ENCODE measurements around the gene ZNF263.
"Not testable (repeated sequence)": the region's sequence is repeated elsewhere in the genome, so short reads cannot be mapped to it uniquely, and the experiment has no call there.

Gene ZNF263

DNA sequence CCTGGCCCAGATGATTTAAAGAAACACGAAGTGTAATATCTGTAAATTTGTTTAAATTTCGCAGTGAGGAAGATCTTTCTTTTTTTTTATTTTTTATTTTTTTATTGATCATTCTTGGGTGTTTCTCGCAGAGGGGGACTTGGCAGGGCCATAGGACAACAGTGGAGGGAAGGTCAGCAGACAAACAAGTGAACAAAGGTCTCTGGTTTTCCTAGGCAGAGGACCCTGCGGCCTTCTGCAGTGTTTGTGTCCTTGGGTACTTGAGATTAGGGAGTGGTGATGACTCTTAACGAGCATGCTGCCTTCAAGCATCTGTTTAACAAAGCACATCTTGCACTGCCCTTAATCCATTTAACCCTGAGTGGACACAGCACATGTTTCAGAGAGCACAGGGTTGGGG, 12.6 kb upstream of the ZNF263 start:
- DNase-seq: not testable (repeated sequence)

- not testable (repeated sequence) for DNase-seq
These were observed 12.0 kb upstream of the ZNF263 start for GRCh38 chr16:3271281-3271680.

DNA sequence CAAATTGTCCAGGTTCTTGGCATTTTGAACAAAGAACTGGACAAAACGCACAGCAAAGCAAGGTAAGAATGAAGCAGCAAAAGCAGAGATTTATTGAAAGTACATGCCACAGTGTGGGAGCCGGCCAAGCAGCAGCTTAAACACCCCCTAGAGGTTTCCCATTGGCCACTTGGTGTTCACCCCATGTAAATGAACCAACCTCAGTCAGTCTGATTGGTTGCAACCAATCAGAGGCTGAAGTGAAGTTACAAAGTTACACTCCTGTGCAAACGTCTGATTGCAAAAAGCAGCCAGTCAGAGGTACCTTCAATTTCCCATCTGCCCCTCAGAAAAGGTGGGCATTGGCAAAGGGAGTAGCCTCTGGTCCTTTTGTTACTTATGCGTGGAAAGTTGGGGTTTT, 8.8 kb upstream of the ZNF263 start:
- DNase-seq: no peak

DNA sequence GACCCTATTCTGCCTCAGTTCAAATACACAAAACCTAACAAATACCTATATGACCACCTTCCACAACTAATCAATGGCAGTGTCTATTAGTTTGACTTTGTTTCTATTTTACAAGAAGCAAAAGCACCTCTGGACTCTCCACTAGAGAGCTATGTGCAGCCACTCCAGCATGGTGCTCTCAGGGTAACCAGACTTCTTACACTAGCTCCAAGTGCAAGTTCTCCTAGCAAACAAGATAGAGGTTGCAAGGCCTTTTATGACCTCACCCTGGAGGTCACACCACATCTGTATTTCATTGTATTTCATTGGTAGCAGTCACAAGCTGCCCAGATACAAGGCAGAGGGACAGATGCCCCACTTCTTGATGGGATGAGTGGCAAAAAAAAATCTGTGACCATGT, 8.3 kb upstream of the ZNF263 start:
- DNase-seq: no peak

- DNase-seq: no peak
These were observed 6.6 kb upstream of the ZNF263 start for GRCh38 chr16:3276679-3277078.

DNA sequence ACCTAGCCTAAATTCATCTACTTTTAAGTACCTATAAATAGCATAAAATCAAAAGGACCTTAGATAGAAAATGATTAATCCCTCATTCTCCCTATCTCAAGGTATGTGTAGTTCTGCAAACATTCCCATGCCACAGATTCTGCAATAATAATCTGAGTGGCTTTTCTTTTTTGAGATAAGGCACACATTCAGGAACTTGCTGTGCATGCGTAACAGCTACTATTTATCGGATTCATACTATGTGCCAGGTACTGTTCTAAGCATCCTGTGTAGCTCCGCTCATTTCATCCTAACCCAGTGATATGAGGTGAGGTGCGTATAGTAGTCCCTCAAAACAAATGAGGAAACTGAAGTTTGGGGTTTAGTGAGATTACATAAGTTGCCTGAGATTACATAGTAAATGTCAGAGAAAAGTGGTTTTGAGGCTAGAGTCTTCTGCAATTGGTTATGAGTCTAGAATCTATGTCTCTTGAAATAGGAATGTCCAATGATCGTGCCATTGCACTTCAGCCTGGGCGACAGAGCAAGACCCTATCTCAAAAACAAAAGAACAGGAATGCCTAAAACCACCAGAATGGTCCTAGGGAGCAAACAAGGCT, 2.0 kb upstream of the ZNF263 start:
- no peak for DNase-seq

- no peak for DNase-seq
These were observed 1.1 kb upstream of the ZNF263 start for GRCh38 chr16:3282103-3282729.

GRCh38 chr16:3283543-3284447, 504 bp downstream of the ZNF263 start:
- no peak for DNase-seq

GRCh38 chr16:3285131-3285530, 1.8 kb downstream of the ZNF263 start:
- DNase-seq: no peak

DNA sequence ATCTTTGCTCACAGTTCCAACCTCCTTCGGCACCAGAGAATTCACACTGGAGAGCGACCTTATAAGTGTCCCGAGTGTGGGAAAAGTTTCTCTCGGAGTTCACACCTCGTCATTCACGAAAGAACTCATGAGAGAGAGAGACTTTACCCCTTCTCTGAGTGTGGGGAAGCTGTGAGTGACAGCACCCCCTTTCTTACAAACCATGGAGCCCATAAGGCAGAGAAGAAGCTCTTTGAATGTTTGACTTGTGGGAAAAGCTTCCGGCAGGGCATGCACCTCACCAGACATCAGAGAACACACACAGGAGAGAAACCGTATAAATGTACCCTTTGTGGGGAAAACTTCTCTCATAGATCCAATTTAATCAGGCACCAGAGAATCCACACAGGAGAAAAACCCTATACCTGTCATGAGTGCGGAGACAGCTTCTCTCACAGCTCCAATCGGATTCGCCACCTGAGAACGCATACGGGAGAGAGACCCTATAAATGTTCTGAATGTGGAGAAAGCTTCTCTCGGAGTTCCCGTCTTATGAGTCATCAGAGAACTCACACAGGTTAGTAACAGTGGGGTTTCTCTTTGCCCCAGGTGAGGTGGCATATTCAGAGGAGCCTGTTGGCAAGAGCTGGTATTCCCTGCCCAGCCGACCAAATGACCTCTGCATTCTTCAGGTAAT, 6.8 kb downstream of the ZNF263 start:
- no peak for DNase-seq

- DNase-seq: no peak
These were observed 9.3 kb downstream of the ZNF263 start for GRCh38 chr16:3292604-3293003.

GRCh38 chr16:3295209-3295608, 11.9 kb downstream of the ZNF263 start:
- no peak for DNase-seq

GRCh38 chr16:3295783-3296182, 12.5 kb downstream of the ZNF263 start:
- no peak for DNase-seq

- no peak for DNase-seq
These were observed 21.1 kb downstream of the ZNF263 start for GRCh38 chr16:3304370-3304769.

DNA sequence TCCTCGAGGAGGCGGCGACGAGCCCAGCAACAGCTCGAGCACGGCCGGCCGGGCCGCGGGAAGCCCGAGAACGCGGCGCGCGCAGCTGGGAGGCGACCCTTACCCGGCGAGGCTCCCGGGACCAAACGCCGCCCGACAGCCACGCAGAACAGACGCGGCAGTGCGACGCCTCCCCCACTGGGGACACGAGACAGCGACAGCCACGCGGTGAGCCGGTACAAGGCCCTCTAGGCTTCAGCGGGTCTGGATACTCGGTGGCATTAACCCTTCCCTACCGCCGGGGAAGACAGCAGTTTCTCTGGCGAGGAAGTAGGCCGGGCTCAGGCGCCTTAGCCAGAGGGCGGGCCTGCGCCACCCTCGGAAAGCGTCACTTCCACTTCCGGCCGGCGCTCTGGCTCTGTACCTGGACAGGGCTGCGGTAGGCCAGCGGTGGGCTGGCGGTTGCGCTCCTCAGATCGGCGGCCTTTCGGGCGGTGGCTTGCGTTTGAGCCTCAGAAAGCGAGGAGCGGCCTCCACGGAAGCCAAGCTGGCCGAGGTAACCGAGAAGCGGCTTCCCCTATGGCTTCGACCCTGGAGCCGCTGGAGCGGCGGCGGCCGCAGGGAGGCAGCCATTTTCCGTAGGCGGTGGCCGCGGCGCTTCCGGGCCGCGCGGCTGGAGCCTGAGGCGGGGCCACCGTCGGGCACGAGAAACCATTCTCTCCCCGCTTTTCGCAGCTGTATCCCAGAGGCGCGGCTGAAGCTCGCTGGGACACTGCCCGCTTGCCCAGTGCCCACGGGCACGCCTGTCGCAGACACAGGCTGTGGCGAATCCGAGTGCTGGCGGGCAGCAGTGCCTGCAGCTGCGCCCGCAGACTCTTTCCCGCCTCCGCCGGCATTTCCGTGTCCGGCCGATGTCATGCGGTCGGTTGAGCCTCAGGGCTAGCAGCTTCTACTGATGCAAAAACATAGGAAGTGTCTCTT, 22.1 kb downstream of the ZNF263 start, which contains the start of the genes TIGD7 and ZNF75A:
Gene TIGD7, minus strand, starts transcription at position 322 of the 960 bp plus-strand sequence. CDS start 4,816 bp downstream, outside the sequence.
Gene ZNF75A, plus strand, starts transcription at position 389 of the 960 bp plus-strand sequence. CDS start 2,932 bp downstream, outside the sequence.
- DNase-seq: peak; percentile 88

- no peak for DNase-seq
These were observed 22.8 kb downstream of the ZNF263 start for GRCh38 chr16:3306078-3306477.

DNA sequence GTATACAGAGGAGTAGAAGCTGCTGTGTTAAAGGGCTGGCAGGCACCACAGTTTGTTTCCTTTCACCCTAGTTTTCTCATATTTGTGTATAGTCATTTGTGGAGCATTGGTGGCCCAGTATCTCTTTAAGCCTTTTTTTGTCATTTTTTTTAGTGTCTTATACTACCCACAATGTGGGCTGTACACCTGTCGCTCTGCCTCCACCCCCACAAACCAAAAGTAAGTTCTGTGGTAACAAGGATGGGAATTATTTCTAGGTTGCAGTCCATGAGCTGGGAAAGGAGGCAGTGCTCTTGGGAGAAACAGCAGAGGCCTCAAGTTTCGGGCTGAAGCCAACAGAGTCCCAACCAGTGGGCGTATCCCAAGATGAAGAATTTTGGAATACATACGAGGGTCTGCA, 28.2 kb downstream of the ZNF263 start:
- DNase-seq: no peak

DNA sequence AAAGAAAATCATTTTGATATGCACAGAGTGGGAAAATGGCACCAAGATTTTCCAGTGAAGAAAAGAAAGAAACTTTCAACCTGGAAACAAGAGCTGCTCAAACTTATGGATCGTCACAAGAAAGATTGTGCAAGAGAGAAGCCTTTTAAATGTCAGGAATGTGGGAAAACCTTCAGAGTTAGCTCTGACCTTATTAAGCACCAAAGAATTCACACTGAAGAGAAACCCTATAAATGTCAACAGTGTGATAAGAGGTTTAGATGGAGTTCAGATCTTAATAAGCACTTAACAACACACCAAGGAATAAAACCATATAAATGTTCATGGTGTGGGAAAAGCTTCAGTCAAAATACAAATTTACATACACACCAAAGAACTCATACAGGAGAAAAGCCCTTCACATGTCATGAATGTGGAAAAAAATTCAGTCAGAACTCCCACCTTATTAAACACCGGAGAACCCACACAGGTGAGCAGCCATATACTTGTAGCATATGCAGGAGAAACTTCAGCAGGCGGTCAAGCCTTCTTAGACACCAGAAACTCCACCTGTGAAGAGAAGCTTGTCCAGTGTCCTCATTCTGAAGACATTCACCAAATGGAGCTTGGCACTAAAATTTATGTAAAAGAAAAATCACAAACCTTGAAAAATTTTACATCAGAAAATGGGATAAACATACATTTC, 34.2 kb downstream of the ZNF263 start:
- DNase-seq: no peak

DNA sequence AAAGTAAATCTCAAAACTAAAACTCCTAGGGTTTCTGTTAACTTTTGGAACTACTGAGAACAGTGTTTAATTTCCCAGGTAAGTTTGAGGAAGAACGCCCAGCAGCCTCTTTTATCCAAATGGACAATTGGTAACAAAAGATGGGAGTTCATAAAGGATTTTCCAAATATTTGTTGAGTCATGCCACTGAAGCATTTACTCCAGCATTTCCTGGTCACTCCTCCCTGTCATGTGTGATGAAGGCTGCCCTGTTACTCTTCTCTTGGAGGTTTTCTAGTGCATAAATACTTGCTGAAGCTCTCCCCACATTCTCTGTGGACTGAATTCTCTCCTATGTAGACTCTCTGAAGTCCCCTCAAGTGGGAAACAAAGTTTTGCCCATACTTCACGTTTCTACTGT, 38.5 kb downstream of the ZNF263 start:
- no peak for DNase-seq

DNA sequence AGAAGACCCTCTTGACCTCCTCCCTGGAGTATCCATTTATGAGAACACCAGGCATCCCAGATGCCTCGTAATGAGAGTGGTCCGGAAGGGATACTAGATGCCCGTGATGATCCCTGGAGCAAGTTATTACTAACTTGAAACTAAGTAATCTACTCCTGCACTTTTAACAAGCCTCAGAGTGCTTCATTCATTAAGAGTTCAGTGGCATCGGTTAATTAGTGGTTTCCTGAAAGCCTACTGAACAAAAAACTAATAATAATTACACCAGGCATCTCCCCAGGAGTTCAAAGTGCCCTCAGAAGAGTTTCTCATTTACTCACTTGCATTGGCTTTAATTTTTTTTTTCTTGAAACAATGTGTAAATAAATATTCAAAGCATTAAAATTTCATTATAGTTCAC, 44.2 kb downstream of the ZNF263 start:
- no peak for DNase-seq

DNA sequence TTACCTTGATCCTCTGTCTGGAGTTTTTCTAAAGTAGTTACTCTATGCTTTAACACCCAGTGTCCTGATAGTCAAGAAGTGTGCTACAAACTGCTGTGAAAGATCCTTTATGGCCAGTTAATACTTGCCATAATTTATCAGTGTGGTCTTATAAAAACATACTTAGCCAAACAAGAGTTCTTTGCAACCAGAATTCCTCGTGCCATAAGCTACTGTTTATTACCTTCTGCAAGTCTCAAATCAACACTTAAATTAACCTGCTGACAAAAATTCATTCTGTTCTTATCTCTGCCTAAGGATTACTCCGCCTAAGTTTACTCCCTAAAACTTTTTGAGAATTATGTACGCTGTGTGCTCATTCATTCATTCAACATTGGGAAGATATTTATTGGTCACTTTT, 44.8 kb downstream of the ZNF263 start:
- no peak for DNase-seq
